ENCODE measurements around the gene PIK3R2. TPM values are rescaled to one million over a fixed set of nuclear protein-coding genes. Genes with fewer than 3 reads are reported as not detected.

PIK3R2 gene
- total RNA-seq, 1 experiment from 2014 or later: 42.8 TPM

- H2BK20ac ChIP-seq (ENCODE audit: low read depth, low read length, poor library complexity, severe bottlenecking): no peak overlapping the region
- H2BK120ac ChIP-seq (ENCODE audit: low read depth, low read length, poor library complexity, severe bottlenecking): no peak overlapping the region
- no peaks in the 10 kb centered on the region for H3K27me3 ChIP-seq (ENCODE audit: insufficient read depth, low read length)
- no peaks in the 10 kb centered on the region for H4K20me1 ChIP-seq (ENCODE audit: control insufficient read depth, insufficient read depth, insufficient read length)
- peaks cover 0 to under 1% (median 0%) of the 10 kb centered on the region in 3 experiments; a peak in 2 of 7 replicates for H3K36me3 Mint-ChIP-seq (ENCODE audit: insufficient read depth in 1 of 3, low read depth in 3 of 3)
- no peak overlapping the region for H2BK15ac ChIP-seq (ENCODE audit: low read depth, low read length)
- H4K91ac ChIP-seq (ENCODE audit: insufficient read length, low read depth, low read length): no peak overlapping the region
- no peak overlapping the region for H3K14ac ChIP-seq (ENCODE audit: insufficient read depth, low read length)
- no peak overlapping the region for H2BK12ac ChIP-seq (ENCODE audit: insufficient read length, low read depth, low read length)
- peaks cover 16 to 21% of the 10 kb centered on the region in 2 experiments for H3K4me1 Mint-ChIP-seq
- H2AK5ac ChIP-seq (ENCODE audit: insufficient read length, low read length): no peak overlapping the region
- peaks cover 5% of the 10 kb centered on the region for H3K27me3 Mint-ChIP-seq (ENCODE audit: low read depth)
- no peak overlapping the region for H3K56ac ChIP-seq (ENCODE audit: insufficient read length, low read depth, low read length)
- no peak overlapping the region for H3K9ac ChIP-seq (ENCODE audit: extremely low read depth, insufficient read length, low read length)
- H3K9me3 ChIP-seq (ENCODE audit: control insufficient read depth, low read depth, low read length): no peaks in the 10 kb centered on the region
- no peak overlapping the region for H3K4me2 ChIP-seq (ENCODE audit: insufficient read depth, insufficient read length, low read length)
- H3K4ac ChIP-seq (ENCODE audit: low read depth, low read length): no peak overlapping the region
- no peak overlapping the region for H4K5ac ChIP-seq (ENCODE audit: insufficient read length, low read depth, low read length)
- H3K27ac Mint-ChIP-seq: no peak overlapping the region
- no peaks in the 10 kb centered on the region; the same call in 1 of the 2 replicates for H3K4me1 ChIP-seq (ENCODE audit: insufficient read depth, low read length)
- no peak overlapping the region for H2AFZ ChIP-seq (ENCODE audit: low read length)
- H3K79me2 ChIP-seq (ENCODE audit: insufficient read depth, low read length): no peaks in the 10 kb centered on the region
- no peak overlapping the region for H3T11ph ChIP-seq (ENCODE audit: low read length)
- H4K8ac ChIP-seq (replicated peaks; ENCODE audit: insufficient read length, low read depth, low read length): no peak overlapping the region
- H3K79me1 ChIP-seq (ENCODE audit: insufficient read depth, low read depth, low read length, poor library complexity, severe bottlenecking): no peaks in the 10 kb centered on the region
- no peak overlapping the region for H2BK5ac ChIP-seq (ENCODE audit: insufficient read length, low read length)
- no CpG with 5 or more reads among the region's 3 CpGs for WGBS (ENCODE audit: extremely low coverage, insufficient read length, low lambda C conversion rate)
- H3K23me2 ChIP-seq (ENCODE audit: insufficient read length, low read depth, low read length, poor library complexity, severe bottlenecking): no peaks in the 10 kb centered on the region
- no peak for DNase-seq
- no peak overlapping the region for H3K23ac ChIP-seq (ENCODE audit: insufficient read length, low read depth, low read length)
- no peak overlapping the region for H3K18ac ChIP-seq (ENCODE audit: insufficient read length, low read depth, low read length)
- H3K27ac ChIP-seq (ENCODE audit: insufficient read length, low read depth, low read length): no peak overlapping the region
- no peaks in the 10 kb centered on the region for H3K9me3 Mint-ChIP-seq
- H3K4me3 Mint-ChIP-seq: no peak overlapping the region; a peak in 1 of 5 replicates
- TF ChIP-seq CTCF (conservative IDR thresholded peaks at IDR 0.05): no peak
Observed at GRCh38 chr19:18218600-18218999, 65.6 kb downstream of the PIK3R2 start.

Other genes with a start within 250 kb of the PIK3R2 start
- 117 and 119 TPM in 2 replicates for gene CCDC124, start 220.1 kb upstream of the PIK3R2 start, total RNA-seq (2021)
- 8.4 and 9.2 TPM in 2 replicates for gene KCNN1, start 186.1 kb upstream of the PIK3R2 start, total RNA-seq (2021)
- 9.5 and 10.5 TPM in 2 replicates for gene ARRDC2, start 145.0 kb upstream of the PIK3R2 start, total RNA-seq (2021)
- gene IL12RB1, start 66.2 kb upstream of the PIK3R2 start, total RNA-seq (2021): not detected in 2 replicates
- 9.6 and 10.4 TPM in 2 replicates for gene MAST3, start 55.4 kb upstream of the PIK3R2 start, total RNA-seq (2021)
- 23.6 and 28.0 TPM in 2 replicates for gene IFI30, start 20.6 kb downstream of the PIK3R2 start, total RNA-seq (2021)
- 22.4 and 26.4 TPM in 2 replicates for gene MPV17L2, start 40.1 kb downstream of the PIK3R2 start, total RNA-seq (2021)
- 6.8 and 8.5 TPM in 2 replicates for gene RAB3A, start 50.9 kb downstream of the PIK3R2 start, total RNA-seq (2021)
- 1.4 and 1.8 TPM in 2 replicates for gene PDE4C, start 73.3 kb downstream of the PIK3R2 start, total RNA-seq (2021)
- gene IQCN, start 121.3 kb downstream of the PIK3R2 start, total RNA-seq (2021): 0.39 and 0.48 TPM in 2 replicates
- 103 and 109 TPM in 2 replicates for gene JUND, start 128.5 kb downstream of the PIK3R2 start, total RNA-seq (2021)
- gene LSM4, start 169.9 kb downstream of the PIK3R2 start, total RNA-seq (2021): 342 and 344 TPM in 2 replicates
- gene PGPEP1, start 187.4 kb downstream of the PIK3R2 start, total RNA-seq (2021): 61.4 and 64.8 TPM in 2 replicates
- gene GDF15, start 233.0 kb downstream of the PIK3R2 start, total RNA-seq (2021): 5.7 and 7.0 TPM in 2 replicates
- gene LRRC25, start 244.5 kb downstream of the PIK3R2 start, total RNA-seq (2021): 0.18 TPM in 1 of 2 replicates, not detected in the other

All from H9 (cell line).